ENCODE results near the gene EFNB2.

DNA sequence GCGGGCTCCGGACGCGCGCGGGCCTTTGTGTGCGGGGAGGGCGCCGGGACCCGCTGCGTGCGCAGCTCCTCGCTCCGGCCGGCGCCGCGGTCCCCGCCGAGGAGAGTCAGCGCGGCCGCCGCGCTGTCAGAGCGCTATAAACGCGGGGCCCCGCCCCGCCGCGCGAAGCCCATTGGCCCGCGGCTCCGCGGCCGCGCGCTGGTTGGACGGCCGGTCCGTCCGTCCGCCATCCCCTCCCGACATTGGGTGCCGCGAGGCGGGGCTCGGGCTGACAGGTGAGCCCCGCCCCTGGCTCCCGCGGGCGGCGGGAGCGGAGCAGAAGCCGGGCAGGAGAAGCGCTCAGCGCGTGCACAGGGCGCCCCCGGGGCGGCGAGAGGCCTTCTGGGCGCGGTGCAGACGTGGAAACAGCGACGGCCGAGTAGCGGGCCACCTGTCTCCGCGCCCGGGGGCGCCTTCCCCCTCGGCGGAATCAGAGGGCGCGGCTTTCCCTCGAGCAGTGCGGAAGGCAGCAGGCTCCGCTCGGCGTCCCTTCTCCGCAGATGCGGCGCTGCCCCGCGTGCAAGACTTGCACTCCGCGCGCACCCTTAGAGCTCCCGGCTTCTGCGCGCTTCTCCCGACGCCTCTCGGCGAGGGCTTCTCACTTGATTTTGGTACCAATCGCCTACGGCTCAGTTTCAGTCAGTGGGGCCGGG lies at the start of gene EFNB2:
- TF ChIP-seq POLR2A (IDR thresholded peaks at IDR 0.05) (peak; percentile 62), POLR2AphosphoS5 (IDR thresholded peaks at IDR 0.05) (peak; percentile 75 to 94 (median 90))
